Measurements from ENCODE around the gene GNB2. TPM values are rescaled to one million over a fixed set of nuclear protein-coding genes. Genes with fewer than 3 reads are reported as not detected.
A peak's percentile ranks its signal among the peaks of the same experiment; 100 is the strongest.

GNB2 gene
- total RNA-seq, 1 experiment from 2014 or later: 174 TPM

DNA sequence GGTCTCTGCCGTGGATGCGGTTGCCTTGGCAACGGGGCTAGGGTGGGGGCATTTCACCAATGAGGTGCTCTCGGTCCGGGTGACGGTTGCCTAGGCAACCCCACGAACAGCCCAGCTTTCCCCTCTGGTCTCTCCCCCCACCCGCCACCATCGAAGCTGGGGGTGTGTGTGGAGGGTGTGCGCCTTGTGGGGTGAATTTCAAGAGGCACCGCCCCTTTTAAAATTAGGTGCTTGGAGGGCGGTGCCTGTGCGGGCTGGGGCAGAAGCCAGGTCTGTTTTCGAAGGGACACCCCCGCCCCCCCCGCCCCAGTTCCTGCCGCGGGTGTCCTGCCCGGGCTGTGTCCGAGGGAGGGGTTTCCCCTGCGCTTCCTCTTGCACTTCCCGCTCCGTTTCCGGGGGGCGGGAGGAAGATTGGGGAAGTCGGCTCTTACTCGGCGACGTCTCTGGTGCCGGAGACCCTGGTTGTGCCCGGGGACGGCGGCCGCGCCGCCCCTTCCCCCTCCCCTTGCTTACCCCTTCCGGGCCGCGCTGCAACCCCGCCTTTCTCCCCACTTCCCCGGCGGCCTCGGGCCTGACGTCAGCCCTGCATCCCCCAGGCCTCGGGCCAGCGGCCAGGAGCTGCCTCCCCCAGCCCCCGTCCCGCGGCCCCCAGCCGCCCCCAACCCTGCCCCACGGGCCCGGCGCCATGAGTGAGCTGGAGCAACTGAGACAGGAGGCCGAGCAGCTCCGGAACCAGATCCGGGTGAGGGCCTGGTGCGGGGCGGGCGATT is 2.2 kb downstream of the GNB2 start:
- DNase-seq: peak; percentile 77
- Histone ChIP-seq H3K56ac (ENCODE audit: insufficient read length, low read depth, low read length) (no peak overlapping the region), H2AK5ac (ENCODE audit: insufficient read length, low read length) (no peak overlapping the region), H2BK20ac (ENCODE audit: low read depth, low read length, poor library complexity, severe bottlenecking) (no peak overlapping the region), H3T11ph (ENCODE audit: low read length) (no peak overlapping the region), H4K5ac (ENCODE audit: insufficient read length, low read depth, low read length) (no peak overlapping the region), H4K91ac (ENCODE audit: insufficient read length, low read depth, low read length) (no peak overlapping the region), H3K4me1 (ENCODE audit: insufficient read depth, low read length) (no peaks in the 10 kb centered on the region), H3K79me2 (ENCODE audit: insufficient read depth, low read length) (no peaks in the 10 kb centered on the region), H2AFZ (ENCODE audit: low read length) (no peak overlapping the region), H3K4me2 (ENCODE audit: insufficient read depth, insufficient read length, low read length) (peak overlapping the region; percentile 59), H2BK12ac (ENCODE audit: insufficient read length, low read depth, low read length) (no peak overlapping the region), H4K8ac (replicated peaks; ENCODE audit: insufficient read length, low read depth, low read length) (no peak overlapping the region), H3K23ac (ENCODE audit: insufficient read length, low read depth, low read length) (no peak overlapping the region), H3K27me3 (ENCODE audit: insufficient read depth, low read length) (no peaks in the 10 kb centered on the region), H4K20me1 (ENCODE audit: control insufficient read depth, insufficient read depth, insufficient read length) (no peaks in the 10 kb centered on the region), H3K9me3 (ENCODE audit: control insufficient read depth, low read depth, low read length) (no peaks in the 10 kb centered on the region), H3K14ac (ENCODE audit: insufficient read depth, low read length) (no peak overlapping the region; the same call in 1 of the 2 replicates), H3K23me2 (ENCODE audit: insufficient read length, low read depth, low read length, poor library complexity, severe bottlenecking) (peaks cover 20% of the 10 kb centered on the region), H3K79me1 (ENCODE audit: insufficient read depth, low read depth, low read length, poor library complexity, severe bottlenecking) (no peaks in the 10 kb centered on the region), H2BK120ac (ENCODE audit: low read depth, low read length, poor library complexity, severe bottlenecking) (no peak overlapping the region), H2BK5ac (ENCODE audit: insufficient read length, low read length) (no peak overlapping the region), H3K4ac (ENCODE audit: low read depth, low read length) (no peak overlapping the region), H3K27ac (ENCODE audit: insufficient read length, low read depth, low read length) (no peak overlapping the region), H2BK15ac (ENCODE audit: low read depth, low read length) (no peak overlapping the region), H3K18ac (ENCODE audit: insufficient read length, low read depth, low read length) (no peak overlapping the region), H3K9ac (ENCODE audit: extremely low read depth, insufficient read length, low read length) (no peak overlapping the region)
- peaks cover 26% of the 10 kb centered on the region for H3K27me3 Mint-ChIP-seq (ENCODE audit: low read depth)
- no peak overlapping the region for H3K27ac Mint-ChIP-seq
- H3K4me1 Mint-ChIP-seq: peaks cover 6 to 21% of the 10 kb centered on the region in 2 experiments
- TF ChIP-seq, protein P1, sequence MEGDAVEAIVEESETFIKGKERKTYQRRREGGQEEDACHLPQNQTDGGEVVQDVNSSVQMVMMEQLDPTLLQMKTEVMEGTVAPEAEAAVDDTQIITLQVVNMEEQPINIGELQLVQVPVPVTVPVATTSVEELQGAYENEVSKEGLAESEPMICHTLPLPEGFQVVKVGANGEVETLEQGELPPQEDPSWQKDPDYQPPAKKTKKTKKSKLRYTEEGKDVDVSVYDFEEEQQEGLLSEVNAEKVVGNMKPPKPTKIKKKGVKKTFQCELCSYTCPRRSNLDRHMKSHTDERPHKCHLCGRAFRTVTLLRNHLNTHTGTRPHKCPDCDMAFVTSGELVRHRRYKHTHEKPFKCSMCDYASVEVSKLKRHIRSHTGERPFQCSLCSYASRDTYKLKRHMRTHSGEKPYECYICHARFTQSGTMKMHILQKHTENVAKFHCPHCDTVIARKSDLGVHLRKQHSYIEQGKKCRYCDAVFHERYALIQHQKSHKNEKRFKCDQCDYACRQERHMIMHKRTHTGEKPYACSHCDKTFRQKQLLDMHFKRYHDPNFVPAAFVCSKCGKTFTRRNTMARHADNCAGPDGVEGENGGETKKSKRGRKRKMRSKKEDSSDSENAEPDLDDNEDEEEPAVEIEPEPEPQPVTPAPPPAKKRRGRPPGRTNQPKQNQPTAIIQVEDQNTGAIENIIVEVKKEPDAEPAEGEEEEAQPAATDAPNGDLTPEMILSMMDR (conservative IDR thresholded peaks at IDR 0.05): no peak
- H3K9me3 Mint-ChIP-seq: no peaks in the 10 kb centered on the region
- H3K36me3 Mint-ChIP-seq (ENCODE audit: insufficient read depth in 1 of 3, low read depth in 3 of 3): peaks cover 10 to 35% (median 30%) of the 10 kb centered on the region in 3 experiments; a peak in 6 of 7 replicates
- WGBS (ENCODE audit: extremely low coverage, insufficient read length, low lambda C conversion rate): no CpG with 5 or more reads among the region's 59 CpGs
- peak overlapping the region; percentile 61 to 80 for H3K4me3 Mint-ChIP-seq
